Kidney (tissue), 14 donors: ENCODE measurements around the gene ATP6V1A. TPM values are rescaled to one million over a fixed set of nuclear protein-coding genes. Genes with fewer than 3 reads are reported as not detected.

Experiments
- DNase-seq, 5 donors: peaks; one replicate each; pipeline ENCODE4 v3.0.0-alpha.2; 2013 to 2020
- FAIRE-seq: peaks from 2 replicates; lab custom pipeline; 2012; peaks lifted over from hg19 to GRCh38; lab: Jason Lieb, UNC
- H3K27ac ChIP-seq, 2 donors: one replicate each; pipeline ENCODE4 v1.7.0; 2013; ENCODE audit warnings: low read depth in 2 of 2, low read length in 2 of 2, inconsistent platforms in 1 of 2
- H3K27me3 ChIP-seq: one replicate; pipeline ENCODE4 v1.7.1; 2013; ENCODE audit warnings: low read length, inconsistent platforms; ENCODE audit not compliant: control insufficient read depth, insufficient read depth
- H3K36me3 ChIP-seq, 3 donors: one replicate each; pipeline versions ENCODE4 v1.7.0 to v1.7.1; 2013; ENCODE audit warnings: low read length in 3 of 3, control low read depth in 1 of 3, inconsistent platforms in 1 of 3; ENCODE audit not compliant: insufficient read depth in 3 of 3, control insufficient read depth in 2 of 3
- H3K4me1 ChIP-seq, 3 donors: one replicate each; pipeline versions ENCODE4 v1.7.0 to v1.7.1; 2013; ENCODE audit warnings: low read length in 3 of 3, inconsistent platforms in 1 of 3, low read depth in 1 of 3; ENCODE audit not compliant: control insufficient read depth in 2 of 3, insufficient read depth in 2 of 3
- H3K4me3 ChIP-seq, 3 donors: one replicate each; pipeline versions ENCODE4 v1.7.0 to v1.8.1; 2013; ENCODE audit warnings: low read length in 3 of 3, control low read depth in 1 of 3, inconsistent platforms in 1 of 3
- H3K9ac ChIP-seq, 3 donors: one replicate each; pipeline versions ENCODE4 v1.7.0 to v1.7.1; 2013; ENCODE audit warnings: low read length in 3 of 3, control low read depth in 1 of 3, inconsistent platforms in 1 of 3
- H3K9me3 ChIP-seq, 3 donors: one replicate each; pipeline versions ENCODE4 v1.7.0 to v1.7.1; 2013; ENCODE audit warnings: low read length in 3 of 3, control low read depth in 1 of 3, inconsistent platforms in 1 of 3; ENCODE audit not compliant: control insufficient read depth in 2 of 3, insufficient read depth in 1 of 3
- intact Hi-C: fragments of 100-400 bp; cut with DNase I; formaldehyde crosslinking; loops from one replicate; pipeline ENCODE4 v1.11.1; 2022
- polyA plus RNA-seq: library from polyadenylated mRNA; stranded (reverse); fragments of 350-450 nt; fragmentation: Illumina TruSeq; extraction: RNeasy Lipid Tissue Mini Kit (QIAGEN cat#74804); gene quantifications from one replicate; pipeline ENCODE4 v1.2.3, GENCODE V29; 2014; ENCODE audit warnings: low read depth, low replicate concordance; ENCODE audit not compliant: insufficient read depth
- total RNA-seq: library from RNA; stranded (reverse); fragmentation: NEBNext Ultra II Directional; extraction: Animal tissue kit (Norgen Biotek cat#: 25700); gene quantifications from one replicate; pipeline ENCODE4 v1.2.1, GENCODE V29; 2021
- TF ChIP-seq, protein P1 (sequence below): IDR thresholded peaks from 3 replicates; pipeline ENCODE4 v1.5.1; 2012; ENCODE audit warnings: mild to moderate bottlenecking, moderate library complexity, borderline replicate concordance; ENCODE audit not compliant: insufficient read depth; ENCODE audit errors: extremely low read depth
- donor health status: control.
- donor health status: control.
- donor health status: control.
- donor health status: control.
- donor health status: control.
- donor health status: DM: yes; HTN: yes; CAD: no.
- donor health status: Normal renal cell carcinoma (clear cell type).

Gene ATP6V1A
- total and polyA plus RNA-seq, 2 donors from 2014 or later: 87.1 to 172 TPM

DNA sequence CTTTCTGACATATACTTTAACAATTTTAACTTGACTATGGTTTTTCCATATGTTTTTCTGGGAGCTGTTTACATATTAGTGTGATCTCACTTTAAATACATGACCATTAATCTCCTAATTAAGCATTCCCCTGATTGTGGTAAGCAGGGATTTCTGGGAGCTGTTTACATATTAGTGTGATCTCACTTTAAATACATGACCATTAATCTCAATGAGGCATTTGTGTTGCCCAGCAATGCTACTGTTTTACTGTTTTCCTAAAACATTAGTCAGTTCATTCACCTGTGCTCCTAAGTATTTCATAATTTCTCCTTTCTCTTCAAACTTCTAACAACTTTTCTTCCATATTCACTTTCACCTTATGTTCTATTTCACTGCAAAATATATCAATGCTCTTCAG is 88.1 kb downstream of the ATP6V1A start:
- Histone ChIP-seq H3K9me3 (no peaks in the 10 kb centered on the region), H3K4me1 (no peaks in the 10 kb centered on the region), H3K9ac (no peak overlapping the region), H3K4me3 (peak overlapping the region in 1 of 3 donors; percentile 16), H3K27me3 (no peaks in the 10 kb centered on the region), H3K36me3 (no peaks in the 10 kb centered on the region), H3K27ac (no peak overlapping the region)
- TF ChIP-seq, protein P1, sequence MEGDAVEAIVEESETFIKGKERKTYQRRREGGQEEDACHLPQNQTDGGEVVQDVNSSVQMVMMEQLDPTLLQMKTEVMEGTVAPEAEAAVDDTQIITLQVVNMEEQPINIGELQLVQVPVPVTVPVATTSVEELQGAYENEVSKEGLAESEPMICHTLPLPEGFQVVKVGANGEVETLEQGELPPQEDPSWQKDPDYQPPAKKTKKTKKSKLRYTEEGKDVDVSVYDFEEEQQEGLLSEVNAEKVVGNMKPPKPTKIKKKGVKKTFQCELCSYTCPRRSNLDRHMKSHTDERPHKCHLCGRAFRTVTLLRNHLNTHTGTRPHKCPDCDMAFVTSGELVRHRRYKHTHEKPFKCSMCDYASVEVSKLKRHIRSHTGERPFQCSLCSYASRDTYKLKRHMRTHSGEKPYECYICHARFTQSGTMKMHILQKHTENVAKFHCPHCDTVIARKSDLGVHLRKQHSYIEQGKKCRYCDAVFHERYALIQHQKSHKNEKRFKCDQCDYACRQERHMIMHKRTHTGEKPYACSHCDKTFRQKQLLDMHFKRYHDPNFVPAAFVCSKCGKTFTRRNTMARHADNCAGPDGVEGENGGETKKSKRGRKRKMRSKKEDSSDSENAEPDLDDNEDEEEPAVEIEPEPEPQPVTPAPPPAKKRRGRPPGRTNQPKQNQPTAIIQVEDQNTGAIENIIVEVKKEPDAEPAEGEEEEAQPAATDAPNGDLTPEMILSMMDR: no peak
- intact Hi-C loops: no loop called here
- FAIRE-seq: no peak
- DNase-seq: no peak

DNA sequence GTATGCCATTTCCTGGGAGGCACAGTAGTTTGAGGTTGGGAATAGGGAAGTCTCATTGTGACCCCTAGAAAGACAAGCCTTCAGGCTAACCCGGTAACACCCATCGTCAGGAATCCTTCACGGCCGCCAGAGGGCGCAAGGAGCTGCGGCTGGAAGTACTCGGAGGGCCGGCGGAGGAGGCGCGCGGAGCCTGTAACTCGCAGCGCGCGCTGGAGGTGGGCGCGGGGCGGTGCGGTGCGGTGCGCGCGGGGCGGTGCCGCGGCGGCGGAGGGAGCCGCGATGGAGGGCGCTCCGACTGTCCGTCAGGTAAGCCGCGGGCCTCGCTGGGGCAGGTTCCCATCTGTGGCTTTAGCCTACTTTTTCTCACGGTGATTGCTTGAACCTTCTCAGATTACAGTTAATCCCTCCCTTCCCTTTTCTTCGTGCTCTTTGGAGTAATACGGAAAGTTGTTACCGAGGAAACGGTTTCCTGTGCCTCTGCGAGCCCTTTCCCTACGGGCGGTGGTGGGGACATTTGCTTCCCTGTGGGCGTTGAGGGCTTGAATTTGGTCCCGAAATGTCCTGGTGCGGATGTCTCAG is 91.9 kb downstream of the ATP6V1A start, which contains the start of gene GRAMD1C:
TSS of gene GRAMD1C (plus strand) at position 158 of the 579 bp plus-strand sequence. CDS start at position 280, 122 bp downstream.
- peak within 1 kb of the TSS; percentile 50 to 90 (median 74) for H3K9ac ChIP-seq
- peak within 1 kb of the TSS; percentile 73 to 89 (median 80) for H3K4me3 ChIP-seq
- H3K27ac ChIP-seq: peak within 1 kb of the TSS; percentile 20 to 56
- DNase-seq (peak; percentile 90 to 96 (median 94)), FAIRE-seq (no peak)
- H3K4me1 ChIP-seq: no peaks in the 10 kb centered on the region
- TF ChIP-seq, protein P1: peak; percentile 85
- intact Hi-C loops: no loop called here
- H3K27me3 ChIP-seq: no peaks in the 10 kb centered on the region
- H3K36me3 ChIP-seq: no peaks in the 10 kb centered on the region
- H3K9me3 ChIP-seq: no peaks in the 10 kb centered on the region

DNA sequence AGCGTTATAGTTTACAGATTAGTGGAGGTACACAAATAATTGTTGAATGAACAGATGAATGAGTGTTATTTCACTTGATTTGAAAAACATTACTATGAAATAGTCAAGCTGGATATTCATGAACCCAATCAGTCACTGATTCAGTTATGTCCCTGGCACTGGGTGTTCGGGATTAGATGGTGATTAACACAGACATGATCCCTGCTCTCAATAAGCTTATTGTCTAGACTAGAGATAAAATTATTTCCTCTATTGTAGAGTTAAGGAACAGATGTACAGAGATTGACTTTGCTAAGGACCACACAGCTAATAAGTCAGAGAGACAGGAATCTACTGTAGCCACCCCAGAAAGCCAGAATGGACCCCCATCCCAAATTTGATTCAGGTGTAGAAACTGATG is 92.7 kb downstream of the ATP6V1A start:
- H3K9ac ChIP-seq: peak overlapping the region in 1 of 3 donors; percentile 90
- no peak overlapping the region for H3K27ac ChIP-seq
- intact Hi-C loops: no loop called here
- H3K4me3 ChIP-seq: peak overlapping the region; percentile 73 to 89 (median 80)
- no peak for DNase-seq
- H3K9me3 ChIP-seq: no peaks in the 10 kb centered on the region
- TF ChIP-seq, protein P1: no peak
- no peak for FAIRE-seq
- H3K36me3 ChIP-seq: no peaks in the 10 kb centered on the region
- H3K27me3 ChIP-seq: no peaks in the 10 kb centered on the region
- no peaks in the 10 kb centered on the region for H3K4me1 ChIP-seq
